SK-N-MC (cell line): ENCODE data around the gene KRT80.

Experiments
- EZH2 ChIP-seq: fragments of 200-600 bp; sonication (generic); IDR thresholded peaks from one replicate; pipeline ENCODE4 v1.6.1; 2017; ENCODE audit warnings: antibody characterized with exemption
- FOXP2 ChIP-seq: optimal IDR thresholded peaks from 2 replicates; pipeline ENCODE3; 2011; ENCODE audit warnings: mild to moderate bottlenecking, moderate library complexity; ENCODE audit not compliant: insufficient read depth; ENCODE audit errors: extremely low read length, control extremely low read depth
- POLR2AphosphoS5 ChIP-seq: IDR thresholded peaks from 2 replicates; pipeline ENCODE4 v1.6.1; 2012; ENCODE audit warnings: mild to moderate bottlenecking, low read depth, low read length, borderline replicate concordance

DNA sequence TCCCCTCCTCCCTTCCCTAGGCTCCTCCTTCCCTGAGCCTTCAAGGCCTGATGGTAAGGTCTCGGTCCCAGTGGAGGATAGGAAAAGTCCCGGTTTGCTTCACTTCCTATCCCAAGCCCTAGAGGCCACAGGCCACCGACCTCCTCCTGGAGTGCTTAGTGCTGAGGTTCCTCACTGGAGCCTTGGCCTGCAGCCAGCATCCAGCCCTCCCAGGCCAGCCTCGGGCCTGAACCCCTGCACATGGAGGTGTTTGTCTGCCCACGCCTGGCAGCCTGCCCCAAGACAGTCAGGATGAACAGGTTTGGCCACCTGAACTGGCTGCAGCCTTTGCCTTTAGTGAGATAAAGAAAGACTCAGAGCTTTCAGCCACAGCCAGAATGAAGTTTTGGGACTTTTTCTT, 25.4 kb upstream of the KRT80 start:
- no peak for TF ChIP-seq POLR2AphosphoS5
- no peak for TF ChIP-seq EZH2
- no peak for TF ChIP-seq FOXP2
